ENCODE data around the gene ABCC3. TPM values are rescaled to one million over a fixed set of nuclear protein-coding genes. Genes with fewer than 3 reads are reported as not detected.

The ABCC3 gene
- total and polyA plus RNA-seq, 2 of the 8 experiments (the other 6 are each of a cell fraction or from before 2014, with no cell fraction given) = 0.35 to 0.37 TPM

- no peak for TF ChIP-seq KDM5A (IDR thresholded peaks at IDR 0.05; ENCODE audit: low read length)
- no peak for TF ChIP-seq SIRT6 (IDR thresholded peaks at IDR 0.05; ENCODE audit: low read length)
- TF ChIP-seq RXRA (IDR thresholded peaks at IDR 0.05; ENCODE audit: insufficient read depth, low read depth, low read length) = no peak
- TF ChIP-seq GABPA (IDR thresholded peaks at IDR 0.05; ENCODE audit: borderline replicate concordance, insufficient read depth, low read length) = no peak
- TF ChIP-seq TEAD4 (IDR thresholded peaks at IDR 0.05; ENCODE audit: low read depth, low read length) = no peak
- no peak for TF ChIP-seq RAD21 (IDR thresholded peaks at IDR 0.05 in 1 of 2, conservative IDR thresholded peaks at IDR 0.05 in 1 of 2; ENCODE audit: low read depth in 2 of 2, low read length in 2 of 2)
- no peak for TF ChIP-seq EP300 (IDR thresholded peaks at IDR 0.05; ENCODE audit: borderline replicate concordance in 1 of 2, low read depth in 2 of 2, low read length in 2 of 2)
- no peak for TF ChIP-seq JUN (IDR thresholded peaks at IDR 0.05; ENCODE audit: low read depth, low read length)
- TF ChIP-seq E2F6 (IDR thresholded peaks at IDR 0.05) = no peak
These were observed 4.8 kb upstream of the ABCC3 start (continued) for GRCh38 chr17:50629902-50630301.

Measured in H1 (cell line).